ENCODE results near the gene MIPEP. TPM values are rescaled to one million over a fixed set of nuclear protein-coding genes. Genes with fewer than 3 reads are reported as not detected.
A peak's percentile ranks its signal among the peaks of the same experiment; 100 is the strongest.

The MIPEP gene
- total RNA-seq, 1 donor from 2014 or later: 32.6 TPM

- no peak for DNase-seq (ENCODE audit: low read depth)
These were observed 174.0 kb downstream of the MIPEP start for GRCh38 chr13:23715092-23715761.

GRCh38 chr13:23714672-23715071 is 174.5 kb downstream of the MIPEP start:
- no peak for DNase-seq (ENCODE audit: low read depth)

- DNase-seq (ENCODE audit: low read depth): no peak
These were observed 177.8 kb downstream of the MIPEP start for GRCh38 chr13:23711355-23711754.

DNA sequence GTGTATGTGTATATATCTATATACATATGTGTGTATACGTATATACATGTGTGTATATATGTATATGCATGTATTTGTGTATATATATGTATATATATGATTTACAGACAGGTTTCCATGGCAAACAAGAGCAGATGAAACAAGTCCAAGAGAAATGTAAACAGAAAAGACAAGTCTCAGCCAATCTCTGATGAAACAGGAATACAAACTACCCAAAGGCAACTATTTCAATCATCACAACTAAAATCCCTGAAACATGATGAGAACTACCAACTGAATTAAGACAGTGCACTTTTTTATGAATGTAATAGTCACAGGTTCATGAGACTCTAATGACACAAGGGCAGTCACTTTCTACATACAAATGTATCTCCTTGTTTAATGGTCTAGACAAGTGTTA is 178.8 kb downstream of the MIPEP start:
- no peak for DNase-seq (ENCODE audit: low read depth)

GRCh38 chr13:23709536-23709935 is 179.7 kb downstream of the MIPEP start:
- DNase-seq (ENCODE audit: low read depth): no peak

- peak; percentile 51 for DNase-seq (ENCODE audit: low read depth)
These were observed 181.5 kb downstream of the MIPEP start for GRCh38 chr13:23707674-23708073.

- no peak for DNase-seq (ENCODE audit: low read depth)
These were observed 183.6 kb downstream of the MIPEP start for GRCh38 chr13:23705583-23705982.

DNA sequence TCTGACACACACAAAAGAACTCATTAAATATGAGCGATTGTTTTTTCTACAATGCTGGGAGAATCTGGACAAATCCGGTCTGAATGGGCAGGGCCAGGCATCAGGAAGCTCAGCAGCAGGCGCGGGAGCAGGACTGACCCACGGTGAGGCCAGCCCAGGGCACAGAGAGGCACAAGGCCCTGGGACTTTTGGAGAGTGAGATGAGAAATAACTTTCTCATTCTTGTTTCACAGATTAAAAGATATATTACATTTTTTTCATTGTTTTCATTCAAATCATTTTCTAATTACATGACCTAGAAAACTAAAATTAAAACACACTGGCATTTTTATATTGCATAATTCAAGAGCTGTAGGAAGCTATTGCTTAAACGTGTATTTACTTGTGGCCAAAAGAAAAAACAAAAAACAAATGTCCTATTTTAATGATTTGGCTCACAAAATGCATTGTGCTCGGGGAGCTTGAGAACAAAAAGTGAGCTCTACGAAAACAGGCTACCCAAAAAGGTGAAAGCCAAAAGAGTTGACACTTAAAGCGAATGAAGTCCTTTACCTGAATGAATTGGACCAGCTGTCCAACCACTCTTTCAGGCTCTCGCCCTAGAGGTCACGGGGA is 185.8 kb downstream of the MIPEP start:
- DNase-seq (ENCODE audit: low read depth): peak; percentile 38

- no peak for DNase-seq (ENCODE audit: low read depth)
These were observed 187.6 kb downstream of the MIPEP start for GRCh38 chr13:23701636-23702035.

DNA sequence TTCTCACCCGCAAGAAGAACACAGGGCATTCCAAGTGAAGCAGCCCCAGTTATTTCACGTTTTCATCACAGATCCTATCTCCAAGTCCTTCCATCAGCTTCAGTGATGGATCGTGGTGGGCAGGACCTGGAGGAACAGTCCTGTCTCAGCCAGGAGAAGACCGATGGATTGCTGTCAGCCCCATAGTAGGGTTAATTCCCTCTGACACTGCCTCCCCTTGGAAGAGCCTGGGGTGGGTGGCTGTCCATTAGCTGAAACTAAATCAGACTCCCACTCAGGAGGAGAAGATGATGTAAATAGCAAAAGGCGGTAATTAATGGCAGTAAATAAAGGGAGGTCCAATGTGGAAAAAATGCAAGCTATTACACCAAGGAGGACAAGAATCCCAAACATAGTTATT is 188.0 kb downstream of the MIPEP start:
- no peak for DNase-seq (ENCODE audit: low read depth)

DNA sequence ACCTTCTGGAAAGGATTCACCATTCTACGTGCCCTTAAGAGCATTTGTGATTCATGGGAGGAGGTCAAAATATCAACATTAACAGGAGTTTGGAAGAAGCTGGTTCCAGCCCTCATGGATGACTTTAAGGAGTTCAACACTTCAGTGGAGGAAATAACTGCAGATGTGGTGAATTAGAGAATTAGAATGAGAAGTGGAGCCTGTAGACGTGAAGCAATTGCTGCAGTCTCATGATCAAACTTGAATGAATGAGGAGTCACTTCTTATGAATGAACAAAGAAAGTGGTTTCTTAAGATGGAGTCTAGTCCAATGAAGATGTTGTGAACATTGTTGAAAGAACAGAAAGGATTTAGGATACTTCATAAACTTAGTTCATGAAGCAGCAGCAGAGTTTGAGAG is 189.9 kb downstream of the MIPEP start:
- no peak for DNase-seq (ENCODE audit: low read depth)

DNA sequence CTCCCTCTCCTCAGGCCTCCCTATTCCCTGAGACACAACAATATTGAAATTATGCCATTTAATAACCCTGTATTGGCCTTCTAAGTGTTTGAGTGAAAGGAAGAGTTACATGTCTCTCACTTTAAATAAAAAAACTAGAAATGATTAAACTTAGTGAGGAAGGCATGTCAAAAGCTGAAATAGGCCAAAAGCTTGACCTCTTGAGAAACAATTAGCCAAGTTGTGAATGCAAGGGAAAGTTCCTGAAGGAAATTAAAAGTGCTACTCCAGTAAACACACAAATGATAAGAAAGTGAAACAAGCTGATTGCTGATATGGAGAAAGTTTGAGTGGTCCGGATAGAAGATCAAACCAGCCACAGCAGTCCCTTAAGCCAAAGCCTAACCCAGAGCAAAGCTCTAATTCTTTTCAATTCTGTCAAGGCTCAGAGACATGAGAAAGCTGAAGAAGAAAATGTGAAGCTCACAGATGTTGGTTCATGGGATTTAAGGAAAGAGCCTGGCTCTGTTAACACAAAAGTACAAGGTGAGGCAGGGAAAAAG is 191.4 kb downstream of the MIPEP start:
- peak; percentile 59 for DNase-seq (ENCODE audit: low read depth)

DNA sequence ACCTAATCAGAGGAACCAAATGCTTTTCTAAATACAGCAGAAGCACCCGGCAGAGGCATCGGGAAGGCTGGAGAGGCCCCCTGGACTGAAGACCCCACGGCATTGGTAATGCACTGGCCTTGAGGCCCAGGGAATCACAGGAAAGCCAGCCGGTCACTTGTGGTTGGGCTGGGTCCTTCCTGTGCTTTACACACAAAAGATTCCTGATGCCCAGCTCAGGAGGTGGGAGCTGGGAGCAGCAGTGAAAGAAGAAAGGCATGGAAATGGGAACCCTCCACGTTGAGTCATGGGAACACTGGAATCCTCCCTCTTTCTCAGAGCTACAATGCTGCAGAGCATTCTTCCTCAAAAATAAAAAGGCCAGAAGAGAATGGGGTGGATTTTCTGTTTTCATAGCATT is 192.6 kb downstream of the MIPEP start:
- DNase-seq (ENCODE audit: low read depth): peak; percentile 30

GRCh38 chr13:23695711-23696464 is 193.3 kb downstream of the MIPEP start:
- no peak for DNase-seq (ENCODE audit: low read depth)

DNA sequence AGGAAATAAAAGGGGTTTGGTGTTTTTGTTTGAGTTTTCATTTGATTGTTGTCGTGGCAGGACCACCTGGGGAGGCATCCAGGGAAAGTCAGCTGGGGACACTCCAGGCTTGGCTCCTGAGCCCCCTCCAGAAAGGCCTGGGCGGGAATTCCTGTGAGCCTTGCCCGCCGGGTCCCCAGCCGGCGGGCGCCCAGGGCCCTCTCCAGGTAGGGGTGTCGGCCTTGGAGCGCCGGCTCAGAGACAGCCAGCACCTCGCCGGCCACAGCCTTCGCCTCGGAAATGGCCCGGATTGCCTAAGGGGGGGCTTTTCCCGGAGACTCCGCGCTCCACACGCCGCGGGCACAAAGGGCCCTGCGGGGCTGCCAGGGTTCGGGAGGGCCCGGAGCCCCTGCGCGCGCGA is 194.0 kb downstream of the MIPEP start:
- no peak for DNase-seq (ENCODE audit: low read depth)

- peak; percentile 81 for DNase-seq (ENCODE audit: low read depth)
These were observed 196.4 kb downstream of the MIPEP start for GRCh38 chr13:23692816-23693215.

- DNase-seq (ENCODE audit: low read depth): no peak
These were observed 198.5 kb downstream of the MIPEP start for GRCh38 chr13:23690668-23691067.

- no peak for DNase-seq (ENCODE audit: low read depth)
These were observed 200.9 kb downstream of the MIPEP start for GRCh38 chr13:23688336-23688735.

- DNase-seq (ENCODE audit: low read depth): peak; percentile 29
These were observed 201.6 kb downstream of the MIPEP start for GRCh38 chr13:23687614-23688013.

GRCh38 chr13:23686948-23687347 is 202.3 kb downstream of the MIPEP start:
- DNase-seq (ENCODE audit: low read depth): no peak

GRCh38 chr13:23685416-23685815 is 203.8 kb downstream of the MIPEP start:
- no peak for DNase-seq (ENCODE audit: low read depth)

- DNase-seq (ENCODE audit: low read depth): no peak
These were observed 204.6 kb downstream of the MIPEP start for GRCh38 chr13:23684647-23685046.

GRCh38 chr13:23683084-23683483 is 206.1 kb downstream of the MIPEP start:
- DNase-seq (ENCODE audit: low read depth): no peak

Measured in renal cortical epithelial cell (primary cell).